Hepatocyte (in vitro differentiated cells): ENCODE results near the gene CTNND2.

Source experiments
- CTCF ChIP-seq: fragments of 200-600 bp; sonication (generic); IDR thresholded peaks from 2 replicates; pipeline ENCODE4 v1.5.1; 2016; ENCODE audit warnings: antibody characterized with exemption, mild to moderate bottlenecking; ENCODE audit not compliant: poor library complexity
- EZH2 ChIP-seq: fragments of 200-600 bp; sonication (generic); IDR thresholded peaks from 2 replicates; pipeline ENCODE4 v1.6.1; 2016; ENCODE audit warnings: antibody characterized with exemption, mild to moderate bottlenecking, borderline replicate concordance
- EZH2phosphoT487 ChIP-seq: fragments of 200-600 bp; sonication (generic); IDR thresholded peaks from one replicate; pipeline ENCODE4 v1.6.1; 2018; ENCODE audit warnings: antibody characterized with exemption, mild to moderate bottlenecking, low read depth, moderate library complexity; ENCODE audit not compliant: unreplicated experiment, severe bottlenecking

- no peak for TF ChIP-seq CTCF
- no peak for TF ChIP-seq EZH2
- TF ChIP-seq EZH2phosphoT487, result no peak
These were observed 637.9 kb downstream of the CTNND2 start for GRCh38 chr5:11266331-11266730.
